HG03108 (cell line): Measurements from ENCODE around the gene DLX6.

Experiments used
- ATAC-seq: cut with Tn5 transposase; IDR thresholded peaks from one replicate; pipeline ENCODE4 v1.9.1; 2021; ENCODE audit warnings: moderate library complexity; ENCODE audit not compliant: unreplicated experiment

DLX6 gene

DNA sequence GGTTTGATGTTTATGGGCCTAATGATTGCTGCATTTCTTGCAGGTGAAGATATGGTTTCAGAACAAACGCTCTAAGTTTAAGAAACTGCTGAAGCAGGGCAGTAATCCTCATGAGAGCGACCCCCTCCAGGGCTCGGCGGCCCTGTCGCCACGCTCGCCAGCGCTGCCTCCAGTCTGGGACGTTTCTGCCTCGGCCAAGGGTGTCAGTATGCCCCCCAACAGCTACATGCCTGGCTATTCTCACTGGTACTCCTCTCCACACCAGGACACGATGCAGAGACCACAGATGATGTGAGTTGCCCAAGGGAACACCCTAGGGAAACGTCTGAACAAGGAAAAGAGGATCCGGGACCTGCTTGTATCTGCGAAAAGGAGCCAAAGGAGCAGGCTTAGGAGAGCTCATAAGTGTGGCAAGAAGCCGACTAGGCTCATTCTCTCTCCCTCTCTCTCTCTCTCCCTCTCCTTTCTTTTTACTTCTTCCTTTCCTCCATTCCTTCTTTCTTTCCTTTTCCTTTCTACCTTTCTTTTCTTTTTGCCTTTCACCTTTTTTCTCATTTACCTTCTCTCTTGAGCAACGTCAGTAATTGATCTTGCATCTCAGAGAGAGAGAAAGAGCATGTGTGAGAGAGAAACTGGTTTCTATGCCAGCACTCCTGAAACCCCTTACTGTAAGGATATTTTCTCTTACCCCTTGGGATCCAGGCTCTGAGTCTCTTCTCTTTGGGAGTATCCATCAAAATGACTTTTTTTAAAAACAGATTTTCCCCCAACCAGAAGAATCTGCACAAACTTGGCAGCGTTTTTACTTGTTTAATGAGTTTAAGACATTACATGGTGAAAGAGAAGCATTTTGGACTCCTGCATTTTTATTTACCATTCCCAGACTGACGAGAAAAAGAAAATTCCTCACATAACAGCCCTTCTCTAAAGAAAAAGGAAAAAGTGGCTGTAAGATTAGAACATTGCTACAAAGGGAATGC lies 4.7 kb downstream of the DLX6 start:
- ATAC-seq = no peak

DNA sequence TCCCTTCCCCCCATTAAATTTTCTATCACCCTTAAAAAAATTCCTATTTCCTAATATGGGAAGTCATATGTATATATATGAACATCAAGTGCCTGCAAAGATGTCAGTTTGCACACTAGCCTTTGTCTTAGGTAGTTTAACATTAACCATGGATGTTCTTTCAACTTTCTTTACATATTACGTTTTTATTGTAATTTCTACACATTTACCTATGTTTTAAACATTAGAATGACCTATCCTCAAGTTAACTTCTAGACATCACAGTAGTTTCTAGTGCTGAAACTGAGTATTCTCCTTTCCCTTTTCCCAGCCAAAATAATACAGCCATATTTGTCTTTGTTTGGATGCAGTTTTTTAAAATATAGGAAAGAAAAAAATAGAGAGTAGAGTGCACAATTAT lies 5.8 kb downstream of the DLX6 start:
- ATAC-seq = no peak

DNA sequence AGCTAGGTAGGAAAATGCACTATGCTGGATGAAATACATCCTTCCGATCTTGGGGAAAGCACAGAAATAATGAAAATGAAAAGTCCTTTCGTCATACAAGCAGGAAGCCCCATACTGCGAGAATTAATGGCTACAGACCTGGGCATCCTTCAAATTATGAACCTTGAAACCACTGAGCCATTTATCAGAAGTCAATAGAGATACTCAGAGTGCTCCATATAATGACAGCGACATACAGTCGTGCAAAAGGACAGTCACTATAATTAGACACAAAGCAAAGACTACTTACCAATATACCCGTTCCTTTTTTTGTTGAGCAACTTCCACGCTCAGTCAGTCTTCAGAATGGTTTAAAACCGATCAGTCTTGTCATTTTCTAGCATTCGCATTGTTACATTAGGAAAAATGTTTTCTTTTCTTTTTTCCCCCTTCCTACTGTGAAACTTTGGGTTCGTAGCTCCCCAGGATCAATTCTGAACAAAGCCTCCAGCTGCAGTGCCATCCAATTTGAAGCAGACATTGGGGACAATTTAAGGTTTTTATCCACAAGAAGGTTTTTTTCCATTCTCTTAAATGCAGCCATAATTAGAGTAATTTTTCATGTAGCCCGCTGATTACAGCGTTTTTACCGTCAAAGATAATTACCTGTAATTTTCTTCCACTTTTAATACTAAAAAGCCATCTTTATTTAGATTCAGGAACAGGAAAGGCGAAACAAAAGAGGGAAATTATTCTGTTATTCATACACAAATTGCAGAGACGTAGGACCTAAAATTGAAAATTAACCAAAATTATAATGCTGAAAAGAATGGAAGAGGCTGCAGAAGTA lies 6.4 kb downstream of the DLX6 start:
- no peak for ATAC-seq

DNA sequence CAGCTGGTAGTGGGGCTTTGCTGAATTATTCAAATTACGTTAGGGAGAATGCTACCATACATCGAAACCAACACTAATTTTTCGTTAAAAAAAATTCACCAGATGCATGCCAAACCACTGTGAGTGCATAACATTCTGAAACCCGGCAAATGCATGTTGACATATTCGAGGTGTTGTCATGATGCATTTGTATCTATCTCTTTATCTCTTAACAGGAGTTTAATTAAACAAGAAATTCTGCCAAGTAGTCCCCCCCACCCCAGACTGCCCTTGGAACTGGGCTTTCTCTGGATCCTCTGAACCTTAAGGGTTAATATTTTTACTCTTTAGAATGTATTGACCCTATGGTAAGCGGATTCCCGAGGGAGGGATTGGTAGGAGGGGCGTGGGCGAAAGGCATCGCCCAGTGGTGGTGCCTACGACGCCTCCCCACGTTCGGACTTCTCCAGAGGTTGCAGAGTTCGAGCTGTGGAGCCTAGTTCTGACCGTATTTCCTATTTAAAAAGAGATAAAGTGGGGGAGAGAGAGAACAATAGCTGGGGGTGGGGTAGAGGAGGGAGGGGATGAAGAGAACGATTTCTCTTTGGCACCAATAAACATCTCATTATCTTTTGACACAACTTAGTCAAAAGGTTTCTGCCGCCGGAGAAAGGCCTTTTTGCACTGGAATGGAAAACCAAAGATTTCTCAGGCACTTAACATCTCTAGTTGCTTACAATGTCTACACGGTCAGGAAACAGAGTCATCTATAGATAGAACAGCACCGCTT lies 7.2 kb downstream of the DLX6 start:
- no peak for ATAC-seq

DNA sequence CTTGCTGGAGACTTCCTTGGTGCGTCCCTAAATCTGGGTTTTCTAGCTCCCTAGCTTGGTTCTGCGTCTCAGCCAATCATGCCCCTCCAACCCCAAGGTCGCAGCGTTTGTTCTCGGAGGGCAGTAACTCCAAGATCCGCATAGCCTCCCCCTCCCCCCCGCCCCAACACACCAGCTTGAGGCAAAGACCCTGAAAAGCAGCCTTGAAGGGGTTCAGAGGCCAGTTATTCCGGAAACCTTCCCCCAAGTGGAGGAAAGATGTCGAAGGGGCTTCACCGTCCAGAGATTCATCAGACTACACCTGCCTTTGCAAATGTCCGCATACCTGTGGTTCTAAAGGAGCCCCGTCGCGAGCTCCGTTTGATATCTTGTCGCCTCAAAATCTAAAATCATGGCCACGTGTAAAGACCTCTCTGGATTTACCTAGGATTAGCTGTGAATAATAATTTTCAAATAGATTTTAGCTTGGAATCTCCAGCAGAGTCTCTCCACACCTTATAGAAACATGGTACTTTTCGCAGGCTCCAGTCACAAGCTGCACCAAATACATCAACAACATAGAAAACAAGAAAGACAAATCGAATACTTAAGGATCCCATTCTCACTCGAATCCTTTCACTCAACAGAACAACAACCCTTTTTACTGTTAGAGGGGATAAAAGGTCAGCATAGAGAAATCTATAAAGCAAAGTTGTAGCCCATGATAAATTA lies 7.9 kb downstream of the DLX6 start:
- ATAC-seq = no peak

DNA sequence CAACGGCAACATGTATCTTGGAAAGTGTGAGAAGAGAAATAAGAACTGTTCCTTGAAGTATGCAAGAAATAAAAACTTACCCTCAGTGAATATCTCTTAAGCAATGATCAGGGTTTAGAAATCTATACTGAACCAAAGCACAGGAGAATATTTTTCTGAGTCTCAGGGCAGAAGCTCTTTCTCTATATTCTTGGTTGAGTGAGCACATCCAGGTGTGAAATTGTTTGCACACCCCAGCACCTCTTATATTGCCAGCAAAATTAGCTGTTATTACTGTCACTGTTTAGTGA lies 8.4 kb downstream of the DLX6 start:
- ATAC-seq = no peak

DNA sequence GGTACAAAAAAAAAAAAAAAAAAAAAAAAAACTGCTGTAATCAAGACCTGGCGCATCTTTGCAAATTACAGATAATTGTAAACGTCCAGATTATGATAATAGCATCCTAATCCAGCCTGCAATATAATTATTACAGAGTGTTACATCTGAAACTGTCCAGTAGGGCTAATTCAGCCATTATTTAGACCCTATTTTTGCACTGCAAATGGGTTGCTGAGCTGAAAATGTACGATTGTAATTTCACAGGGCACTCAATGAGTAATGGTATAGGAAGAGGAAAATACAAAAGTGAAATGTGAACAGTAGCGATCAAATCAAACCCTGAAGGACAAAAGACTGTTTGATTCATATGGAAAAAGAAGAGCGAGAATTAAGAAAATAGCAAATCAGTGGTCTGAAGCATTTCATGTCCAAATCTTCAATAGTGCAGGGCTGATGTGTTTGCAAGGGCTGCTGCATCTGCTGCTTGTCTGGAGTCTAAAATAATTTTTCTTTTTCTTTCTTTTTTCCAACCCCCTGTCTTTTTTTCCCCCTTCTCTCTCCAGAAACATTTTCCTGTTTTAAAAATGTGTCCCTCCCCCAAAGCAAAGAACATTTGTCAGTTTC lies 8.9 kb downstream of the DLX6 start:
- ATAC-seq = no peak

DNA sequence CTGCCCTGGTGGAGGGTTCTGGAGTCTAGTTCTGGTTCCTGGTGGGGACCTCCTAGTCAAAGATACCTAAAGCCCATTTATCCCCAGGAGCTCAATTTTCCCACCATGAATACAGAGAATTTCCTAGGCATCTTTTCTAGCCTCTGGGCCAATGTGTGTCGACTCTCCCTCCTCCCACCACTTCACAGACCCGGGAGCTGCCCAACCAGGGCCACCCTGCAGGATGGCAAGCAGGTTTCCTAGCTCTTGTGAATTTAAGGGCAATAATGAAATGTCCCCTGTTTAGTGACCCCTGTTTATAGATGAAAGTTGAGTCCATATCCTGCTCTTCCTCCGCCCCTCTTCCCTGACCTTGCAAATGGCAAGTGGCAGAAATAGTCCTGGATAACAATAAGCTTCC lies 9.9 kb downstream of the DLX6 start:
- no peak for ATAC-seq

DNA sequence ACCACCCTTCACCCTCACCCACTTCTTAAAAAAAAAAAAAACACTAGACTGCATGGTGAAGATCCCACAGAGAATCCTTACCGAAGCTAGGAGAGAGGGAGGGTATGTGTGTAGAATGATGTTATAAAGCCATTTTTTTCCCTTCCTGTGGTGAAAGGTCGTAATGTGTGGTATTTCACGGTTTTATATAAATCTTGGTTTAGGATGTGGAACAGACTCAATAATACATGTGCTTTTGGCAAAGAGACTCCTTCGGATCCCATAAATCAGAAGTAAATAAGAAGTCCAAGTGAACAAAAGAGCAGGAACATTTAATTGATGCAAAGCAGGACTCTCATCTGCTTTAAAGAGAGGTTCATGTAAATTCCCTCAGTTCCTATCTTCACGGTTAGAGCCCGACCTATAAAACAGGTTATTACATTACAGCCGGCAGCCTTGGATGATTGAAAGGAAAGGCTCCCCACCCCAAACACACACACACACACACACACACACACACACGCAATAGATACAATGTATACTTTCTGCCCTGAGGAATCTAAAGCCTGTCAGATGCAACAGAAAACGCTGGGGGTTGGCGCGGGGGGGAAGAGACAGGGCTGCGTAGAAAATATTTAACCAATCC lies 10.5 kb downstream of the DLX6 start:
- no peak for ATAC-seq

DNA sequence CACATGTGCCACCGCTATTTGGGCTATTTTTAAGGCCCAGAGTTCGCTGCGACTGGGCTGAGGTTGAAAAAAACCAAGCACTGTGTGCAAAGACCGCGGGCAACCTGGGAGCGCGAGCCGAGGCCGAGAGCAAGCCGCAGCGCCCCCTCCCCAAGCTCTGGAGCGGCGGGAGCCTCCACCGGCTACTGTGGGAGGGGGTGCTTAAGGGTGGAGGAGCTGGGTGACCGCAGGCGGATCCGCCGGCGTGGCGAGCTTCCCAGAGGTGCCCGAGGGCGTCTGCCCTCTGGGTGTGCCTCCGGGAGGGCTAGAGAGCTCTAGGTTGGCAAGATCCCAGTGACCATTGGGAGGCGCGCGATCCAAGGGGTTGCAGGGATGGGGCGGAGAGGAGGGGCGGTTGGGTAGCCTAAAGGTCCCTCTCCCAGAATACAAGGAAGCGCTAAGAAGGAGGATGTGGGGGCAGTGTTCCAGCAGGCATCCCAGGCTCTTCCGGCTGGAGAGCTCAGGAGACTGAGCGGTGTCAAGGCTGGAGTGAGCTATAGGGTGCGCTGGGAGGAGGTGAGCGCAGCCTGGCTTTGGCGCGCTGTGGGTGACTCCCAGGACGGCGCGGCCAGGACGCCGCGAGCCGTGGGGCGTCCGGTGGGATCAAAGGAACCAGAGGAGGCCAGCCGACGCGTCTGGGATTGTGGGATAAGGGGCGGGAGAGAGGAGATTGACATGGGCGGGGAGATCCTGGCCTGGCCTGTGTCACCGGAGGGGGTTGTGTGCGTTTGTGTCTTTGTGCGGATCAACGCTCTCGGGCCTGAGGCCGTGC lies 11.2 kb downstream of the DLX6 start:
- no peak for ATAC-seq

DNA sequence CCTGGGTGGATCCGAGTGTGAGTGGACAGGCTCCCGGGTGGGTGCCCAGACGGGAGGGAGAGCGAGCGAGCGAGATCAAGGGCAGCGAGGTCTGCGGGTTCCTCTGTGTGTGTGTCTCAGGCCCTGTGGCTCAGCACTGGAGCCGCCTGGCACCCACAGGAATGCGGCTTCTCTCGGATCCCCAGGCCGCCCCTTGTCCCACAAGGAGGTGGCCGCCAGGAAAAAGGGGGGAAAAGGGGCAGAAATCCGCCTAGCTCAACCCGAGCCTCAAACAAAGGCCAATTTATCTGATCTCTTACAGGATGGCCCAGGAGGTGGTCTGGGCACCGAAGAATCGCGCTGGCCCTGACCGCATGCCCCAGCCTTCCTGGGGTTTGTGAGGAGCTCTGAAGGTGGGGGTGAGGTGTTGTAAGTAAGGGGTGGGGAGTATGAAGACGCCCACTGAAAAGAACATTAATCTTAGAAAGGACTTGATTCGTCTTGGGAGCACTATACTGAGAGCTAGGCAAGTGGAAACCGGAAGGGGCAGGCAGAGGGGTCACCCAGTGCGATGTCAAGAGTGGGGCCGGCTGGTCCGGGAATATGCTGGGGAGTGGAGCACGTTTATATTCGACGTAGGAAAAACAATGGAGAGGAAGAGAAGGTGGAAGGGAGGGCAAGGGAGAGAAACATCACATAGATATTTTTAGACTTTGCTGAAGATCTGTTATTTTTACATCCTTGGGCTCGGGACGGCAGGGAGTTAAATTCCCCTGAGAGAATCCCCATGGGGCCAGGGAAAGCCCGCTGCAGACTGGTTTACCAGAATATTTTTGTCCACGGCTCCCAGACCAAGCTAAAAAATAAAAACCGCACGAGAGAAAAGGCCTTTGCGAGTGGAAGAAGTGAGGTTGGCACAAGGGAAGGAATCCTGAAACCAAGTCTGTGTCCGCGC lies 12.1 kb downstream of the DLX6 start:
- no peak for ATAC-seq

DNA sequence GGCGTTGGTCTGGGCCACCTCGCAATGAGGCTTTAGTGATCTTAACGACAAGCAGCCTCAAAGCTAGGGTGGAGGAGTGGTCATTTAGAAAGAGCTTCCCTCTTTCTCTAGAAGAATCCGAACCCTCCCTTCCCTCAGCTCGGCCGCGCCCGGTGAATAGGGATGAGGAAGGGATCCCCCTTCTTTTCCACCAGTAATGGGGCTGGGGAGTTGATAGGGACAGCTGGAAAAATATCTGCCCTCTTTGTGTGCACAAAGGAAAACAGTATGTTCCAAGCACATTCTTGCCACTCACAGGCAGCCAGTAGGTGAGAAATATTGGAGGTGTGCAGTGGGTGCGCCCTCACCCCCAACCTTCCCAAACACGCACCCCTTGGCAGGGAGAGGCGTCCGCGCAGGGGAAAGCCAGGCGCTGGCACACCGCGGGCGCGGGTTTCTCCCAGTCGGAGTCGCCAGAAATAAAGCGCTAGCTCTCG lies 12.8 kb downstream of the DLX6 start:
- ATAC-seq = no peak

DNA sequence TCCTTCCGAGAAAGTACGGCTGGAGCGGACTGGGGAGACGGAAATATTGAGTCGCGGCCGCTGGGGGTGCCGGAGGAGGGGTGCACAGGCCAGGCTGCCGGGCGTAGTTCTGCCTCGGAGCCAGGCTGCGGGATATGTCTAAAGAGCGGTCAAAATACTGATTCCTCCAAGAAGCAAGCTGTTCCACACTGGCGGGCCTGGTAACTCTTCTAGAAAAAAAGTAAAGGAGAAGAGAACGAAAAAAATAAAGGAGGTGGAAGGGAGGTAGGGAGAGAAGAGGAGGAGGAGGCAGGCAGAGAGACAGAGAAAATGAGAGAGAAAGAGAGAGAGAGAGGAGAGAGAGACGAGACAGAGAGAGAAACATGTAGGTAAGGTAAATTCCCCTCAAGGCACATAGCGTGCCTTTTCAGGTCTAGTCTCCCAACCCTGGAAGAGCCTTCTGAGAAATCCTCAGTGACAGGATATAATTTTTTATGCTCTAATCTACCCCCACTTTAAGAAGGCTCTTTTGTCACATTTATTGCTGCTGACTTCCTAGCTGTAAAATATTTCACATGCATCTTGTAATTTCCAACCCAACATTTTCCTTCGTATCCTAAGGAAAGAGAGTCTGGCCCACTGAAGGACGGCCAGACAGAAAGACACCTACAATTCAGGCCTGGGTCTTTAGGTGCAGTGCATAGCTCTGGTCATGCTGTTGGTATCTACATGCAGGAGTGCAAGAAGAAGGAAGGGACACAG lies 13.6 kb downstream of the DLX6 start:
- ATAC-seq = no peak

DNA sequence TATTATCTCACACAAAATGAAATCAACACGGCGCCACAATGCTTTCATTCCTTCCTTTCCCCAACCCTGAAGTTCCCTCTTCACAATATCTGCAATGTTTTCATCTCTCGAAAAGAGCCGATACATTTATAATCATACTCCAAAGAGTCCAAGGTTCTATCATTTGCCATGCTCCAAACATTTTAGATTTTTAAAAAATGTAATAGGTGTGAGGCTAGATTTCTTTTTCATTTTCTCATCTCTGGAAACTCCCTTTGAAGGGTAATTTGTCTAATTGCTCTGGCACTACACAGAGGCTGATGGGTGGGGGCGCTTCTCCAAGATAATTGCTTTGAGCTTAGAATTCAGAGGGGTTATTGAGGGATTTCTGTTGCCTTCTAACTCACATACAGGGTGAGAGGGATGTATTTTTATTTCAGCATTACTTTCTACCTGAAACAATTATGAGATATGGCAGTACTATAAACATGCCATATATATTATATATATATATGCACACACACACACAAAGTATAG lies 14.4 kb downstream of the DLX6 start:
- no peak for ATAC-seq

DNA sequence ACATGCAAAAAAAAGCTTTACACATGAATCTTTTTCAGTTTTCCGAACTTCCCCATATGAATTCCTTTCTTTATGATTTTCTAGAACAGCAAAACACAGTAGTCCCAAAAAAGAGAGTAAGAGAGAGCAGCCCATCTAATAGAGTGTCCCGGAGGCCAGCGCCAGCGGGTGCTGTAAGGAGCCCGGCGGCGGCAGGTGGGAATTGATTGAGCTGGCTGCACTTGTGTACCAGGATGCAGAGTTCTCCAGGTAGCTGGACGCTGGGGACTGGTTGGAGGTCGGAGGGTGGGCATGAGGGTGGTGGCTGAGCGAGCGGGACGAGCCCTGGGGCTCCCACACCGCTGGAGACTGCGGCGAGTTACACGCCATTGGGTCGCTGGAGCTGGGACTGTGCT lies 15.2 kb downstream of the DLX6 start:
- no peak for ATAC-seq

DNA sequence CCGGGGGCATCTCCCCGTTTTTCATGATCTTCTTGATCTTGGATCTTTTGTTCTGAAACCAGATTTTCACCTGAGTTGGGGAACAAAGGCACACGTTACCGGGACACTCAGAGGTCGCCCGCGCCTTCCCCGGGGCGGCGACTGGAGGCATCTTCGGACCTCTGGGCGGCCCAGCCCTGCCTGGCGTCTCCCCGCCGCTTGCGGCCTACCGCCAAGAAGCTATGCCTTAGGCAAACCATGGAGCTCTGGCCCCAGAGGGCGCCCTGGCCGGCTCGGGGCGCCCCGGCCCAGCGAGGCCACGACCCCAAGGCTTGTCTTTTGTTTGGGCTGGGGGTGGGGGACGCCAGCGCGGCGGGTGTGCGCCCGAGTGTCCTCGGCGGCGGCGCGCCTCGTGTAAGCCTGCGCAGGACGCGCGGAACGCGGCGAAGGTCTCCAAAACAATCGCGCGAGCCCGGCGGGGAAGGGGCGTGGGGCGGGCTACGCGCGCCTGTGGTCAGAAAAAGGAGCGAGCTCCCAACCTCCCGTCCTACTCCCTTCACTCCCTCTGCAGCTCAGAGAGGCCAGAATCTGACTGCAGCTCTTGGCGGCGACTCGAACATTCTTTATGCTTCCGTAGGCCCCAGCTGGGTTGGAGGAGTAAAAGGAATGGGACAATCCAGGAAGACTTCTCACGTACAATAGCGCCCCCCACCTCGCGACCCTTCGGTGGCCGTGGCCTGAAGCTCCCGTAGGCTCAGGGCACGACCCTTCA lies 15.8 kb downstream of the DLX6 start:
- ATAC-seq = no peak
